HepG2 (cell line): Measurements from ENCODE around the gene DAPK1. TPM values are rescaled to one million over a fixed set of nuclear protein-coding genes. Genes with fewer than 3 reads are reported as not detected.

Experiments used
- ATAC-seq: fragments of 200-7000 bp; cut with Tn5 transposase; 3 replicates; pipeline ENCODE4 v1.9.1; 2020; ENCODE audit warnings: mild to moderate bottlenecking, moderate library complexity
- BruUV-seq: library from RNA; stranded (reverse); fragments of 400-500 nt; replicated peaks from 2 replicates; lab custom pipeline; 2021; lab: Mats Ljungman, UMichigan
- CTCF ChIA-PET: fragments of 300-600 bp; formaldehyde crosslinking; extraction: SDS; loops from one replicate; lab custom pipeline; 2021; ENCODE audit warnings: low total read pairs, inconsistent platforms, low intra/inter-chr PET ratio; lab: Yijun Ruan, JAX
- POLR2A ChIA-PET: fragments of 350-600 bp; sonication (Branson Sonifier 250); formaldehyde crosslinking; loops from one replicate; lab custom pipeline; 2020; ENCODE audit warnings: antibody characterized with exemption, inconsistent platforms; lab: Yijun Ruan, JAX
- DNase-seq: peaks from one replicate; pipeline ENCODE4 v3.0.0-alpha.2; 2015; ENCODE audit warnings: low spot score
- FAIRE-seq: peaks from 3 replicates; lab custom pipeline; 2011; peaks lifted over from hg19 to GRCh38; lab: Jason Lieb, UNC
- H2AFZ ChIP-seq: one replicate; pipeline ENCODE4 v1.6.1; 2011; ENCODE audit warnings: low read length, inconsistent platforms
- H3K27ac ChIP-seq: fragments of 300-600 bp; 3 replicates; pipeline ENCODE4 v1.8.0; 2011; ENCODE audit warnings: mixed run types, mild to moderate bottlenecking, mixed read lengths, low read length, inconsistent platforms; ENCODE audit not compliant: insufficient read depth; ENCODE audit errors: extremely low read length
- H3K27me3 ChIP-seq, 2 experiments: fragments of 200-600 bp in 1 of 2; 2 replicates in 1 of 2; 3 replicates in 1 of 2; pipeline versions ENCODE4 v1.6.0 to v1.8.0; 2011; ENCODE audit warnings: low read length in 2 of 2, mild to moderate bottlenecking in 2 of 2, moderate library complexity in 2 of 2, inconsistent platforms in 1 of 2; ENCODE audit not compliant: insufficient read depth in 2 of 2, control insufficient read depth in 1 of 2
- H3K36me3 ChIP-seq, 2 experiments: fragments of 200-600 bp in 1 of 2; replicated peaks in 1 of 2; 2 replicates in 1 of 2; 3 replicates in 1 of 2; pipeline versions ENCODE4 v1.5.1 to v1.8.0; 2011; ENCODE audit warnings: low read length in 2 of 2, inconsistent platforms in 1 of 2; ENCODE audit not compliant: insufficient read depth in 2 of 2, control insufficient read depth in 1 of 2
- H3K4me1 ChIP-seq: 2 replicates; pipeline ENCODE4 v1.5.1; 2012; ENCODE audit warnings: low read length, inconsistent platforms; ENCODE audit not compliant: insufficient read depth
- H3K4me2 ChIP-seq: 2 replicates; pipeline ENCODE4 v1.6.0; 2011; ENCODE audit warnings: low read depth, low read length, inconsistent platforms
- H3K4me3 ChIP-seq, 3 experiments: fragments of 200-600 bp in 1 of 3; sonication (generic), shearing (Covaris generic) in 1 of 3; replicated peaks in 1 of 3; 2 replicates each; pipeline ENCODE4 v1.5.1; 2011 to 2016; ENCODE audit warnings: low read length in 3 of 3, inconsistent platforms in 2 of 3, low read depth in 2 of 3, mild to moderate bottlenecking in 2 of 3, control low read depth in 1 of 3, mixed read lengths in 1 of 3; ENCODE audit not compliant: insufficient read depth in 1 of 3
- H3K79me2 ChIP-seq: one replicate; pipeline ENCODE4 v1.6.1; 2011; ENCODE audit warnings: low read length, inconsistent platforms; ENCODE audit not compliant: insufficient read depth
- H3K9ac ChIP-seq: 2 replicates; pipeline ENCODE4 v1.6.0; 2011; ENCODE audit warnings: mild to moderate bottlenecking, low read depth, low read length, inconsistent platforms; ENCODE audit not compliant: insufficient read depth
- H3K9me3 ChIP-seq: 2 replicates; pipeline ENCODE4 v1.5.1; 2012; ENCODE audit warnings: mild to moderate bottlenecking, low read length
- H4K20me1 ChIP-seq: 2 replicates; pipeline ENCODE4 v1.6.0; 2011; ENCODE audit warnings: inconsistent platforms, mild to moderate bottlenecking, low read length, moderate library complexity; ENCODE audit not compliant: insufficient read depth
- ATAD3A ChIP-seq: sonication (generic); formaldehyde crosslinking; IDR thresholded peaks from 2 replicates; pipeline ENCODE4 v1.4.0; 2020; ENCODE audit warnings: missing genetic modification reagents
- BCL6 ChIP-seq: IDR thresholded peaks from 2 replicates; pipeline ENCODE4 v1.6.1; 2016; ENCODE audit warnings: missing genetic modification reagents, missing compliant biosample characterization
- ISL2 ChIP-seq: sonication (generic); formaldehyde crosslinking; IDR thresholded peaks from 2 replicates; pipeline ENCODE4 v1.5.0; 2020; ENCODE audit warnings: missing genetic modification reagents
- KMT2B ChIP-seq: IDR thresholded peaks from 2 replicates; pipeline ENCODE4 v1.6.1; 2016; ENCODE audit warnings: missing genetic modification reagents, missing compliant biosample characterization
- POLR2A ChIP-seq, 2 experiments: IDR thresholded peaks; 2 replicates each; pipeline ENCODE4 v1.6.1; 2011; ENCODE audit warnings: low read depth in 2 of 2, low read length in 2 of 2, mild to moderate bottlenecking in 1 of 2, moderate library complexity in 1 of 2; ENCODE audit not compliant: insufficient read depth in 1 of 2
- RCOR2 ChIP-seq: IDR thresholded peaks from 2 replicates; pipeline ENCODE4 v1.6.1; 2016; ENCODE audit warnings: missing biosample characterization, missing genetic modification reagents
- ZNF160 ChIP-seq: sonication (generic); formaldehyde crosslinking; IDR thresholded peaks from 2 replicates; pipeline ENCODE4 v1.8.0; 2022; ENCODE audit warnings: mild to moderate bottlenecking, inconsistent platforms, missing genetic modification reagents
- WGBS: methylation state at CpG from one replicate; pipeline ENCODE4 v1.1.6; 2017; ENCODE audit warnings: low lambda C conversion rate; 5-methylcytosine and 5-hydroxymethylcytosine counted together
- in situ Hi-C: cut with HindIII; loops from 2 replicates; pipeline ENCODE4 v1.10.0; 2017; ENCODE audit warnings: low pct_unique_long_range_greater_than_20kb; ENCODE audit not compliant: extremely low pct_ligation_motif_present
- intact Hi-C: fragments of 100-400 bp; cut with micrococcal nuclease; formaldehyde crosslinking; loops from one replicate; pipeline ENCODE4 v1.10.0; 2022; ENCODE audit not compliant: unreplicated experiment
- polyA plus RNA-seq, 8 experiments: library from polyadenylated mRNA; depleted of rRNA in 3 of 8; stranded (reverse) in 7 of 8; unstranded in 1 of 8; fragments of >200 nt; fragmentation: Illumina TruSeq in 4 of 8; extraction: Trizol in 4 of 8; gene quantifications; 2 replicates each; pipeline versions ENCODE4 v1.2.1 to v1.2.3, GENCODE V29; 2011 to 2016; ENCODE audit warnings: low read depth in 4 of 8, missing spikeins in 1 of 8, mixed read lengths in 1 of 8; ENCODE audit not compliant: insufficient read depth in 1 of 8
- total RNA-seq, 5 experiments: library from RNA; depleted of rRNA; stranded (reverse); fragments of >200 nt; fragmentation: Illumina TruSeq; extraction: Trizol; gene quantifications; 2 replicates each; pipeline ENCODE4 v1.2.3, GENCODE V29; 2016; ENCODE audit warnings: low read depth in 1 of 5
- TF ChIP-seq, protein P1 (sequence below): sonication (generic); formaldehyde crosslinking; IDR thresholded peaks from 2 replicates; pipeline ENCODE4 v1.4.0; 2020; ENCODE audit warnings: missing genetic modification reagents
- TF ChIP-seq, protein P2 (sequence below): sonication (generic); formaldehyde crosslinking; IDR thresholded peaks from 2 replicates; pipeline ENCODE4 v1.4.0; 2020; ENCODE audit warnings: missing genetic modification reagents
- TF ChIP-seq, protein P3 (sequence below): IDR thresholded peaks from 2 replicates; pipeline ENCODE4 v1.4.0; 2020; ENCODE audit warnings: mild to moderate bottlenecking, missing genetic modification reagents
- TF ChIP-seq, protein P4 (sequence below): sonication (generic); formaldehyde crosslinking; IDR thresholded peaks from 2 replicates; pipeline ENCODE4 v1.9.0; 2022; ENCODE audit warnings: missing genetic modification reagents, mild to moderate bottlenecking, borderline replicate concordance

DAPK1 gene
- total and polyA plus RNA-seq, 2 of the 13 experiments (the other 11 are each of a cell fraction or from before 2014, with no cell fraction given) = 35.7 to 35.9 TPM

DNA sequence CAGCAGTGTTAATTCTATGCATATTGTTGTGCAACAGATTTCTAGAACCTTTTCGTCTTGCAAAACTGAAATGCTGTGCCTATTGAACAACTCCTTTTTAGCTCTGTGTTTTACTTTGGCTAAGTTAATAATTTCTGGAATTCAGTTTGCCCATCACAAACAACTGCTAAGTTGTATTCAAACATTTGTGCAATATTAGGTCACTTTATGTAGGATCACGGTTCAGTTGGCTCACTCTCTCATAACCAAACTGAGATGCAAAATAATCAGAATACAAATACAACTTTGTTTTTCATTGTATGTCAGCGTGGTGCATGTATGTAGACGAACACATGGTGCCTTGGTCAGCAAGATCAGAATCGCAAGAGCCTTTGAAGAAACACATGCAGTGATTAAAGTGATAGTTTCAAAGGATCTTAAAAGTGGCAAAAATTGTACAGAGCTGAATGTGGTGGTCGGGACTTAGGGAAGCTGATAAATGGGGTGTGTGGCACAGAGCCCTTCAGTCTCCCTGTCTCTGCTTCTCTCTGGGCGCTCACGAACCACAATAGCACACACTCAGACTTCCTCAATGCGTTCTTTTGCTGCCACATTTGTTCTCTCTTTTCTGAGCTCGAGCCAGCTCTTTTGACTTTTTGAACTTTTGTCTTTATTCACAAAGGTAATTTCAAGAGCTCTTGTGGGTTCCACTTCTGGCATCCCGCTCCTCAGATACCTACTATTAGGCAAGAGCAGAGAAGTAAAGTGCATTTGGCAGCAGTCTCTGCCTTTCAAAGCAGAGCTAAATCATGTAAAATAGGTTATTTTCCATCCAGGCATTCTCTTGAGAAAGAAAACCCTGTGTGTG, 115.8 kb downstream of the DAPK1 start:
- DNase-seq (peak; percentile 96), FAIRE-seq (peak; percentile 94), ATAC-seq (peak; percentile 93)
- 1% methylated on average over 10 of the region's 11 CpGs for WGBS
- peaks cover 61% of the 10 kb centered on the region for H3K4me1 ChIP-seq
- H4K20me1 ChIP-seq = no peaks in the 10 kb centered on the region
- H3K9me3 ChIP-seq = no peaks in the 10 kb centered on the region
- H3K27me3 ChIP-seq = no peaks in the 10 kb centered on the region
- peaks cover 4 to 31% of the 10 kb centered on the region in 2 experiments for H3K36me3 ChIP-seq
- in situ Hi-C loops = no loop called here
- CTCF ChIA-PET = no interaction called here
- H3K79me2 ChIP-seq = no peaks in the 10 kb centered on the region
- H2AFZ ChIP-seq = no peak overlapping the region
- POLR2A ChIA-PET = interaction anchor here (0.6 to 3.1 kb wide), 24 partner anchors 8 to 1331 kb away, joined by 3 to 111 read pairs (median 3); partner anchors contain the start of genes CTSL, DAPK1 and ISCA1
- peak overlapping the region in 2 of 3 experiments; percentile 0 to 41; a peak in 2 of 6 replicates for H3K4me3 ChIP-seq
- TSS peak; percentile 67 for BruUV-seq
- peak overlapping the region; percentile 71 for H3K9ac ChIP-seq
- peak overlapping the region; percentile 78 for H3K4me2 ChIP-seq
- intact Hi-C loops = loop anchor here (1.0 to 5.0 kb wide), 2 partner anchors 43 to 116 kb away; partner anchors contain the start of gene DAPK1
- peak overlapping the region; percentile 93 for H3K27ac ChIP-seq
- TF ChIP-seq, protein P1, sequence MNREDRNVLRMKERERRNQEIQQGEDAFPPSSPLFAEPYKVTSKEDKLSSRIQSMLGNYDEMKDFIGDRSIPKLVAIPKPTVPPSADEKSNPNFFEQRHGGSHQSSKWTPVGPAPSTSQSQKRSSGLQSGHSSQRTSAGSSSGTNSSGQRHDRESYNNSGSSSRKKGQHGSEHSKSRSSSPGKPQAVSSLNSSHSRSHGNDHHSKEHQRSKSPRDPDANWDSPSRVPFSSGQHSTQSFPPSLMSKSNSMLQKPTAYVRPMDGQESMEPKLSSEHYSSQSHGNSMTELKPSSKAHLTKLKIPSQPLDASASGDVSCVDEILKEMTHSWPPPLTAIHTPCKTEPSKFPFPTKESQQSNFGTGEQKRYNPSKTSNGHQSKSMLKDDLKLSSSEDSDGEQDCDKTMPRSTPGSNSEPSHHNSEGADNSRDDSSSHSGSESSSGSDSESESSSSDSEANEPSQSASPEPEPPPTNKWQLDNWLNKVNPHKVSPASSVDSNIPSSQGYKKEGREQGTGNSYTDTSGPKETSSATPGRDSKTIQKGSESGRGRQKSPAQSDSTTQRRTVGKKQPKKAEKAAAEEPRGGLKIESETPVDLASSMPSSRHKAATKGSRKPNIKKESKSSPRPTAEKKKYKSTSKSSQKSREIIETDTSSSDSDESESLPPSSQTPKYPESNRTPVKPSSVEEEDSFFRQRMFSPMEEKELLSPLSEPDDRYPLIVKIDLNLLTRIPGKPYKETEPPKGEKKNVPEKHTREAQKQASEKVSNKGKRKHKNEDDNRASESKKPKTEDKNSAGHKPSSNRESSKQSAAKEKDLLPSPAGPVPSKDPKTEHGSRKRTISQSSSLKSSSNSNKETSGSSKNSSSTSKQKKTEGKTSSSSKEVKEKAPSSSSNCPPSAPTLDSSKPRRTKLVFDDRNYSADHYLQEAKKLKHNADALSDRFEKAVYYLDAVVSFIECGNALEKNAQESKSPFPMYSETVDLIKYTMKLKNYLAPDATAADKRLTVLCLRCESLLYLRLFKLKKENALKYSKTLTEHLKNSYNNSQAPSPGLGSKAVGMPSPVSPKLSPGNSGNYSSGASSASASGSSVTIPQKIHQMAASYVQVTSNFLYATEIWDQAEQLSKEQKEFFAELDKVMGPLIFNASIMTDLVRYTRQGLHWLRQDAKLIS (CRISPR knock-in tag) = 0 out of 2 replicates have a peak, but pooled peaks have one; percentile 51
- TF ChIP-seq, protein P2, sequence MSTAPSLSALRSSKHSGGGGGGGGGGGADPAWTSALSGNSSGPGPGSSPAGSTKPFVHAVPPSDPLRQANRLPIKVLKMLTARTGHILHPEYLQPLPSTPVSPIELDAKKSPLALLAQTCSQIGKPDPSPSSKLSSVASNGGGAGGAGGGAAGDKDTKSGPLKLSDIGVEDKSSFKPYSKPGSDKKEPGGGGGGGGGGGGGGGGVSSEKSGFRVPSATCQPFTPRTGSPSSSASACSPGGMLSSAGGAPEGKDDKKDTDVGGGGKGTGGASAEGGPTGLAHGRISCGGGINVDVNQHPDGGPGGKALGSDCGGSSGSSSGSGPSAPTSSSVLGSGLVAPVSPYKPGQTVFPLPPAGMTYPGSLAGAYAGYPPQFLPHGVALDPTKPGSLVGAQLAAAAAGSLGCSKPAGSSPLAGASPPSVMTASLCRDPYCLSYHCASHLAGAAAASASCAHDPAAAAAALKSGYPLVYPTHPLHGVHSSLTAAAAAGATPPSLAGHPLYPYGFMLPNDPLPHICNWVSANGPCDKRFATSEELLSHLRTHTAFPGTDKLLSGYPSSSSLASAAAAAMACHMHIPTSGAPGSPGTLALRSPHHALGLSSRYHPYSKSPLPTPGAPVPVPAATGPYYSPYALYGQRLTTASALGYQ (CRISPR knock-in tag) = 0 out of 2 replicates have a peak, but pooled peaks have one; percentile 62
- TF ChIP-seq, protein P3, sequence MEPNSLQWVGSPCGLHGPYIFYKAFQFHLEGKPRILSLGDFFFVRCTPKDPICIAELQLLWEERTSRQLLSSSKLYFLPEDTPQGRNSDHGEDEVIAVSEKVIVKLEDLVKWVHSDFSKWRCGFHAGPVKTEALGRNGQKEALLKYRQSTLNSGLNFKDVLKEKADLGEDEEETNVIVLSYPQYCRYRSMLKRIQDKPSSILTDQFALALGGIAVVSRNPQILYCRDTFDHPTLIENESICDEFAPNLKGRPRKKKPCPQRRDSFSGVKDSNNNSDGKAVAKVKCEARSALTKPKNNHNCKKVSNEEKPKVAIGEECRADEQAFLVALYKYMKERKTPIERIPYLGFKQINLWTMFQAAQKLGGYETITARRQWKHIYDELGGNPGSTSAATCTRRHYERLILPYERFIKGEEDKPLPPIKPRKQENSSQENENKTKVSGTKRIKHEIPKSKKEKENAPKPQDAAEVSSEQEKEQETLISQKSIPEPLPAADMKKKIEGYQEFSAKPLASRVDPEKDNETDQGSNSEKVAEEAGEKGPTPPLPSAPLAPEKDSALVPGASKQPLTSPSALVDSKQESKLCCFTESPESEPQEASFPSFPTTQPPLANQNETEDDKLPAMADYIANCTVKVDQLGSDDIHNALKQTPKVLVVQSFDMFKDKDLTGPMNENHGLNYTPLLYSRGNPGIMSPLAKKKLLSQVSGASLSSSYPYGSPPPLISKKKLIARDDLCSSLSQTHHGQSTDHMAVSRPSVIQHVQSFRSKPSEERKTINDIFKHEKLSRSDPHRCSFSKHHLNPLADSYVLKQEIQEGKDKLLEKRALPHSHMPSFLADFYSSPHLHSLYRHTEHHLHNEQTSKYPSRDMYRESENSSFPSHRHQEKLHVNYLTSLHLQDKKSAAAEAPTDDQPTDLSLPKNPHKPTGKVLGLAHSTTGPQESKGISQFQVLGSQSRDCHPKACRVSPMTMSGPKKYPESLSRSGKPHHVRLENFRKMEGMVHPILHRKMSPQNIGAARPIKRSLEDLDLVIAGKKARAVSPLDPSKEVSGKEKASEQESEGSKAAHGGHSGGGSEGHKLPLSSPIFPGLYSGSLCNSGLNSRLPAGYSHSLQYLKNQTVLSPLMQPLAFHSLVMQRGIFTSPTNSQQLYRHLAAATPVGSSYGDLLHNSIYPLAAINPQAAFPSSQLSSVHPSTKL (CRISPR knock-in tag) = peak; percentile 93
- TF ChIP-seq ISL2 (CRISPR knock-in tag) (peak; percentile 86), KMT2B (CRISPR knock-in tag) (peak; percentile 20; the same call in 1 of the 2 replicates), ATAD3A (no peak), POLR2A (IDR thresholded peaks at IDR 0.05; ENCODE audit: insufficient read depth in 1 of 2, low read depth in 2 of 2, low read length in 2 of 2) (0 out of 4 replicates have a peak, but pooled peaks of 1 of the 2 experiments have one; percentile 38), BCL6 (CRISPR knock-in tag) (peak; percentile 89), RCOR2 (peak; percentile 67; the same call in 1 of the 2 replicates), ZNF160 (CRISPR knock-in tag) (no peak)
- TF ChIP-seq, protein P4, sequence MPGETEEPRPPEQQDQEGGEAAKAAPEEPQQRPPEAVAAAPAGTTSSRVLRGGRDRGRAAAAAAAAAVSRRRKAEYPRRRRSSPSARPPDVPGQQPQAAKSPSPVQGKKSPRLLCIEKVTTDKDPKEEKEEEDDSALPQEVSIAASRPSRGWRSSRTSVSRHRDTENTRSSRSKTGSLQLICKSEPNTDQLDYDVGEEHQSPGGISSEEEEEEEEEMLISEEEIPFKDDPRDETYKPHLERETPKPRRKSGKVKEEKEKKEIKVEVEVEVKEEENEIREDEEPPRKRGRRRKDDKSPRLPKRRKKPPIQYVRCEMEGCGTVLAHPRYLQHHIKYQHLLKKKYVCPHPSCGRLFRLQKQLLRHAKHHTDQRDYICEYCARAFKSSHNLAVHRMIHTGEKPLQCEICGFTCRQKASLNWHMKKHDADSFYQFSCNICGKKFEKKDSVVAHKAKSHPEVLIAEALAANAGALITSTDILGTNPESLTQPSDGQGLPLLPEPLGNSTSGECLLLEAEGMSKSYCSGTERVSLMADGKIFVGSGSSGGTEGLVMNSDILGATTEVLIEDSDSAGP (CRISPR knock-in tag) = no peak
